ENCODE data around the gene SLC36A1.

The SLC36A1 gene

DNA sequence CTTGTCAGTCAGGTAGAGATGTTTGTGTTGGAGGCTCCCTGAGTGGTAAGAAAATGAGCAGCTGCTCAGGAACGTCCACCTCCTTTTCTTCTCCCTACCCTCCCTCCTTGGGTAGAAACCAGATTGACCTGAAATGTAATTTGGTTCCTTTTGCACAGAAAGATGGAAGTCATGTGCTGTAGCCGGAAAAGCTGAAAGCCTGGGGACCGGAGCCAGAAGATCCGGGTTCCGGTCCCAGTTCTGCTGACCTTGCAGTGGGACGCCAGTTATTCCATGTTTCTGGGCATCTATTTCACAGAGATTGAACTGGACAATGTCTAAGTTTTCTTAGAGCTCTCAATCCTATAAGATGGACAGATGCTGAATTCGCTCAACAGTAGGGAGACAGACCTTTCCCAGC, 40.1 kb downstream of the SLC36A1 start:
- no peak overlapping the region for H3K27ac ChIP-seq (ENCODE audit: low read depth, low read length, poor library complexity, severe bottlenecking)
- no peaks in the 10 kb centered on the region for H3K79me2 ChIP-seq (ENCODE audit: insufficient read depth, low read length)
- TF ChIP-seq EZH2 (IDR thresholded peaks at IDR 0.05; ENCODE audit: borderline replicate concordance, low read length): no peak
- TF ChIP-seq, protein P1, sequence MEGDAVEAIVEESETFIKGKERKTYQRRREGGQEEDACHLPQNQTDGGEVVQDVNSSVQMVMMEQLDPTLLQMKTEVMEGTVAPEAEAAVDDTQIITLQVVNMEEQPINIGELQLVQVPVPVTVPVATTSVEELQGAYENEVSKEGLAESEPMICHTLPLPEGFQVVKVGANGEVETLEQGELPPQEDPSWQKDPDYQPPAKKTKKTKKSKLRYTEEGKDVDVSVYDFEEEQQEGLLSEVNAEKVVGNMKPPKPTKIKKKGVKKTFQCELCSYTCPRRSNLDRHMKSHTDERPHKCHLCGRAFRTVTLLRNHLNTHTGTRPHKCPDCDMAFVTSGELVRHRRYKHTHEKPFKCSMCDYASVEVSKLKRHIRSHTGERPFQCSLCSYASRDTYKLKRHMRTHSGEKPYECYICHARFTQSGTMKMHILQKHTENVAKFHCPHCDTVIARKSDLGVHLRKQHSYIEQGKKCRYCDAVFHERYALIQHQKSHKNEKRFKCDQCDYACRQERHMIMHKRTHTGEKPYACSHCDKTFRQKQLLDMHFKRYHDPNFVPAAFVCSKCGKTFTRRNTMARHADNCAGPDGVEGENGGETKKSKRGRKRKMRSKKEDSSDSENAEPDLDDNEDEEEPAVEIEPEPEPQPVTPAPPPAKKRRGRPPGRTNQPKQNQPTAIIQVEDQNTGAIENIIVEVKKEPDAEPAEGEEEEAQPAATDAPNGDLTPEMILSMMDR (IDR thresholded peaks at IDR 0.05; ENCODE audit: low read length): no peak
- H4K20me1 ChIP-seq (ENCODE audit: insufficient read depth, low read length): no peaks in the 10 kb centered on the region
- H3K27me3 ChIP-seq (ENCODE audit: insufficient read depth, low read length): no peaks in the 10 kb centered on the region
- H3K4me3 ChIP-seq (ENCODE audit: low read depth, low read length, poor library complexity, severe bottlenecking): no peak overlapping the region
- no peaks in the 10 kb centered on the region for H3K9me3 ChIP-seq (ENCODE audit: low read length)
- H3K4me2 ChIP-seq (ENCODE audit: low read length): no peak overlapping the region
- H2AFZ ChIP-seq (ENCODE audit: low read length): no peak overlapping the region
- H3K9me2 ChIP-seq (ENCODE audit: low read depth, low read length): no peaks in the 10 kb centered on the region
- H3K36me3 ChIP-seq (ENCODE audit: insufficient read depth, low read length): peaks cover 5% of the 10 kb centered on the region
- H3F3A ChIP-seq (ENCODE audit: insufficient read depth, low read length): no peaks in the 10 kb centered on the region
- H3K4me1 ChIP-seq (ENCODE audit: insufficient read depth, low read length, severe bottlenecking): no peaks in the 10 kb centered on the region
- no peak overlapping the region for H3K9ac ChIP-seq (ENCODE audit: low read length)

DNA sequence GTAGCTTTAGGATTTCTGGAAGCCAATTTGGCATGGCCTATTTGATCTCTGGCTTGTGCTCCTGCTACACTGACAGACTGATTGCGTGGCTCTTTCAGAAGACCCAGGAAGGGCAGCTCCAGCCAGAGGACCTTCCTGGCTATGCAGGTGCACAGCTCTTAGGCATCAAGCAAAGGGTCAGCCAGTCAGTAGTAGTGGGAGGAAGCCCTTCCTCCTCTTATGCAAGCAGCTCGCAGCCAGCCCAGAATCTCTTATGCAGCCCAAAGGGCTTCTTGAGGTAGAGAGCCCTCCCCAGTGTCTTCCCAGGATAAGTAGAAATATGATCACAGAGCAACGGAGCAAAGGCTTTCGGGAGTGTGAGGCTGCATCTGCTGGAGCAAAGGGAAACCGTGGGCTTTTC, 43.2 kb downstream of the SLC36A1 start:
- Histone ChIP-seq H2AFZ (ENCODE audit: low read length) (no peak overlapping the region), H3K27ac (ENCODE audit: low read depth, low read length, poor library complexity, severe bottlenecking) (no peak overlapping the region), H4K20me1 (ENCODE audit: insufficient read depth, low read length) (no peaks in the 10 kb centered on the region), H3K4me2 (ENCODE audit: low read length) (no peak overlapping the region), H3K9ac (ENCODE audit: low read length) (no peak overlapping the region), H3K4me1 (ENCODE audit: insufficient read depth, low read length, severe bottlenecking) (no peaks in the 10 kb centered on the region), H3K79me2 (ENCODE audit: insufficient read depth, low read length) (no peaks in the 10 kb centered on the region), H3K9me2 (ENCODE audit: low read depth, low read length) (no peaks in the 10 kb centered on the region), H3F3A (ENCODE audit: insufficient read depth, low read length) (no peaks in the 10 kb centered on the region), H3K4me3 (ENCODE audit: low read depth, low read length, poor library complexity, severe bottlenecking) (no peak overlapping the region), H3K9me3 (ENCODE audit: low read length) (no peaks in the 10 kb centered on the region), H3K27me3 (ENCODE audit: insufficient read depth, low read length) (no peaks in the 10 kb centered on the region), H3K36me3 (ENCODE audit: insufficient read depth, low read length) (peaks cover 5% of the 10 kb centered on the region; the same call in 1 of the 2 replicates)
- no peak for TF ChIP-seq EZH2 (IDR thresholded peaks at IDR 0.05; ENCODE audit: borderline replicate concordance, low read length)
- TF ChIP-seq, protein P1 (IDR thresholded peaks at IDR 0.05; ENCODE audit: low read length): no peak

DNA sequence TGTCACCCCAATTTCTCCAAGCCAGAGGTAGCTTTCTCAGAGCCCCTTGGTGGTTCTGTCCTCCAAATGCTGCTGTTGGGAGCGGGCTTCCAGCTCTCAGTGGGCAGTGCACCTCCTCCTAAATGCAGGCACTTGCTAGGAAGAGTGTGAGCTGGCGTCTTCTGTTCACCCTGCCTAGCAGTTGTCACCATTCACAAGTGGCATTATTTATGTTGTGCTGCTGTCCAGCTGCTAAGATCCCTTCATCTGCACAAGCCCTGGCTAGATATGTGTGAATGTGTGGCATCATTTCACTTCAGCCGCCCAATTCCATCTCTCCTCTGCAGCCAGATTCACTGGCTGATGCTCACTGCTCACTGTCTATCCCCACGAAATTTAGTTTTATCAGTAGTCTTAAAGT, 43.7 kb downstream of the SLC36A1 start:
- H4K20me1 ChIP-seq (ENCODE audit: insufficient read depth, low read length): no peaks in the 10 kb centered on the region
- H3K4me1 ChIP-seq (ENCODE audit: insufficient read depth, low read length, severe bottlenecking): no peaks in the 10 kb centered on the region
- no peaks in the 10 kb centered on the region for H3K27me3 ChIP-seq (ENCODE audit: insufficient read depth, low read length)
- H3K36me3 ChIP-seq (ENCODE audit: insufficient read depth, low read length): peaks cover 5% of the 10 kb centered on the region; the same call in 1 of the 2 replicates
- no peak overlapping the region for H3K4me2 ChIP-seq (ENCODE audit: low read length)
- H3F3A ChIP-seq (ENCODE audit: insufficient read depth, low read length): no peaks in the 10 kb centered on the region
- no peaks in the 10 kb centered on the region for H3K9me3 ChIP-seq (ENCODE audit: low read length)
- no peak overlapping the region for H2AFZ ChIP-seq (ENCODE audit: low read length)
- H3K4me3 ChIP-seq (ENCODE audit: low read depth, low read length, poor library complexity, severe bottlenecking): no peak overlapping the region
- H3K9ac ChIP-seq (ENCODE audit: low read length): no peak overlapping the region
- H3K79me2 ChIP-seq (ENCODE audit: insufficient read depth, low read length): no peaks in the 10 kb centered on the region
- no peak overlapping the region for H3K27ac ChIP-seq (ENCODE audit: low read depth, low read length, poor library complexity, severe bottlenecking)
- no peaks in the 10 kb centered on the region for H3K9me2 ChIP-seq (ENCODE audit: low read depth, low read length)
- no peak for TF ChIP-seq EZH2 (IDR thresholded peaks at IDR 0.05; ENCODE audit: borderline replicate concordance, low read length)
- TF ChIP-seq, protein P1 (IDR thresholded peaks at IDR 0.05; ENCODE audit: low read length): no peak
